CD14-positive monocyte (primary cell): ENCODE measurements around the gene TALDO1. TPM values are rescaled to one million over a fixed set of nuclear protein-coding genes. Genes with fewer than 3 reads are reported as not detected.

Source experiments
- DNase-seq, 3 donors: peaks; one replicate each; pipeline ENCODE4 v3.0.0-alpha.2; 2011 to 2022
- H2AFZ ChIP-seq: 2 replicates; pipeline ENCODE4 v1.6.0; 2012; ENCODE audit warnings: mild to moderate bottlenecking, low read depth, low read length, inconsistent platforms; ENCODE audit not compliant: insufficient read depth, poor library complexity, severe bottlenecking
- H3K27ac ChIP-seq, 2 donors: 1 replicate in 1 of 2; 2 replicates in 1 of 2; pipeline ENCODE4 v1.5.1; 2012 to 2013; ENCODE audit warnings: low read length in 2 of 2, control low read depth in 1 of 2, inconsistent platforms in 1 of 2, low read depth in 1 of 2, mild to moderate bottlenecking in 1 of 2
- H3K27me3 ChIP-seq, 2 donors: one replicate each; pipeline versions ENCODE4 v1.6.0 to v1.6.1; 2011 to 2013; ENCODE audit warnings: low read length in 2 of 2; ENCODE audit not compliant: control insufficient read depth in 2 of 2, insufficient read depth in 2 of 2
- H3K36me3 ChIP-seq, 2 donors: replicated peaks in 1 of 2; 1 replicate in 1 of 2; 2 replicates in 1 of 2; pipeline versions ENCODE4 v1.5.1 to v1.6.1; 2012 to 2013; ENCODE audit warnings: low read length in 2 of 2, control low read depth in 1 of 2, inconsistent platforms in 1 of 2, mild to moderate bottlenecking in 1 of 2; ENCODE audit not compliant: insufficient read depth in 2 of 2, control insufficient read depth in 1 of 2
- H3K4me1 ChIP-seq, 2 donors: 1 replicate in 1 of 2; 2 replicates in 1 of 2; pipeline versions ENCODE4 v1.5.1 to v1.6.1; 2012 to 2013; ENCODE audit warnings: low read length in 2 of 2, control low read depth in 1 of 2, inconsistent platforms in 1 of 2, mild to moderate bottlenecking in 1 of 2, moderate library complexity in 1 of 2; ENCODE audit not compliant: insufficient read depth in 2 of 2, control insufficient read depth in 1 of 2
- H3K4me2 ChIP-seq: replicated peaks from 2 replicates; pipeline ENCODE3; 2012; ENCODE audit warnings: low read length, moderate library complexity, mild to moderate bottlenecking; ENCODE audit not compliant: poor library complexity, severe bottlenecking; ENCODE audit errors: extremely low read depth
- H3K4me3 ChIP-seq, 3 experiments: fragments of 200-600 bp in 1 of 3; sonication (generic) in 1 of 3; replicated peaks in 1 of 3; 1 replicate in 2 of 3; 2 replicates in 1 of 3; pipeline ENCODE4 v1.5.1; 2011 to 2013; ENCODE audit warnings: low read length in 3 of 3, mild to moderate bottlenecking in 3 of 3, control low read depth in 2 of 3, low read depth in 2 of 3, inconsistent platforms in 1 of 3, moderate library complexity in 1 of 3
- H3K79me2 ChIP-seq: 2 replicates; pipeline ENCODE4 v1.6.0; 2012; ENCODE audit warnings: mild to moderate bottlenecking, control low read depth, inconsistent platforms, low read length, moderate library complexity; ENCODE audit not compliant: insufficient read depth
- H3K9ac ChIP-seq: 2 replicates; pipeline ENCODE4 v1.6.0; 2017; ENCODE audit warnings: low read length, mild to moderate bottlenecking; ENCODE audit not compliant: insufficient read depth, poor library complexity, severe bottlenecking
- H3K9me3 ChIP-seq, 2 donors: replicated peaks in 1 of 2; 1 replicate in 1 of 2; 2 replicates in 1 of 2; pipeline versions ENCODE4 v1.5.1 to v1.6.1; 2012 to 2013; ENCODE audit warnings: low read length in 2 of 2, control low read depth in 1 of 2; ENCODE audit not compliant: control insufficient read depth in 1 of 2, insufficient read depth in 1 of 2
- H4K20me1 ChIP-seq: 2 replicates; pipeline ENCODE4 v1.6.0; 2012; ENCODE audit warnings: mild to moderate bottlenecking, low read length, control low read depth, moderate library complexity; ENCODE audit not compliant: insufficient read depth
- H3K27ac Mint-ChIP-seq, 7 donors: one replicate each; pipeline ENCODE4 v1.8.0; 2020; ENCODE audit warnings: mild to moderate bottlenecking in 7 of 7, mixed read lengths in 7 of 7, moderate library complexity in 6 of 7, inconsistent platforms in 2 of 7
- H3K27me3 Mint-ChIP-seq, 3 donors: one replicate each; pipeline ENCODE4 v1.8.0; 2021 to 2022; ENCODE audit warnings: low read depth in 3 of 3, mild to moderate bottlenecking in 3 of 3, mixed read lengths in 3 of 3, moderate library complexity in 3 of 3, inconsistent platforms in 1 of 3
- H3K36me3 Mint-ChIP-seq, 2 donors: one replicate each; pipeline ENCODE4 v1.8.0; 2020; ENCODE audit warnings: mixed read lengths in 2 of 2, inconsistent platforms in 1 of 2, mild to moderate bottlenecking in 1 of 2
- H3K4me1 Mint-ChIP-seq: one replicate; pipeline ENCODE4 v1.8.0; 2020; ENCODE audit warnings: mild to moderate bottlenecking, mixed read lengths
- H3K4me3 Mint-ChIP-seq, 2 donors: one replicate each; pipeline ENCODE4 v1.8.0; 2020; ENCODE audit warnings: mild to moderate bottlenecking in 2 of 2, mixed read lengths in 2 of 2, moderate library complexity in 1 of 2
- H3K9me3 Mint-ChIP-seq, 7 donors: one replicate each; pipeline ENCODE4 v1.8.0; 2020 to 2022; ENCODE audit warnings: mixed read lengths in 7 of 7, mild to moderate bottlenecking in 6 of 7, moderate library complexity in 6 of 7, inconsistent platforms in 2 of 7
- WGBS: methylation state at CpG from one replicate; pipeline ENCODE4 v1.1.5; 2013; ENCODE audit warnings: missing lambda C conversion rate; ENCODE audit not compliant: insufficient coverage; 5-methylcytosine and 5-hydroxymethylcytosine counted together
- intact Hi-C, 2 donors: fragments of 100-400 bp; cut with micrococcal nuclease; formaldehyde crosslinking; loops; one replicate each; pipeline versions ENCODE4 v1.15.0 to v1.15.1; 2023
- polyA plus RNA-seq, 3 donors: library from polyadenylated mRNA; depleted of rRNA in 1 of 3; unstranded in 2 of 3; stranded (reverse) in 1 of 3; fragments of 300-500 nt in 2 of 3; fragments of >200 nt in 1 of 3; fragmentation: Illumina TruSeq in 2 of 3; gene quantifications; 1 replicate in 2 of 3; 2 replicates in 1 of 3; pipeline ENCODE4 v1.2.3, GENCODE V29; 2012 to 2021
- TF ChIP-seq, protein P1 (sequence below): fragments of 200-600 bp; IDR thresholded peaks from one replicate; pipeline ENCODE4 v1.8.0; 2022; ENCODE audit warnings: antibody characterized with exemption, mild to moderate bottlenecking

The TALDO1 gene
- polyA plus RNA-seq, 3 donors = 502 to 1,249 (median 1,224) TPM

DNA sequence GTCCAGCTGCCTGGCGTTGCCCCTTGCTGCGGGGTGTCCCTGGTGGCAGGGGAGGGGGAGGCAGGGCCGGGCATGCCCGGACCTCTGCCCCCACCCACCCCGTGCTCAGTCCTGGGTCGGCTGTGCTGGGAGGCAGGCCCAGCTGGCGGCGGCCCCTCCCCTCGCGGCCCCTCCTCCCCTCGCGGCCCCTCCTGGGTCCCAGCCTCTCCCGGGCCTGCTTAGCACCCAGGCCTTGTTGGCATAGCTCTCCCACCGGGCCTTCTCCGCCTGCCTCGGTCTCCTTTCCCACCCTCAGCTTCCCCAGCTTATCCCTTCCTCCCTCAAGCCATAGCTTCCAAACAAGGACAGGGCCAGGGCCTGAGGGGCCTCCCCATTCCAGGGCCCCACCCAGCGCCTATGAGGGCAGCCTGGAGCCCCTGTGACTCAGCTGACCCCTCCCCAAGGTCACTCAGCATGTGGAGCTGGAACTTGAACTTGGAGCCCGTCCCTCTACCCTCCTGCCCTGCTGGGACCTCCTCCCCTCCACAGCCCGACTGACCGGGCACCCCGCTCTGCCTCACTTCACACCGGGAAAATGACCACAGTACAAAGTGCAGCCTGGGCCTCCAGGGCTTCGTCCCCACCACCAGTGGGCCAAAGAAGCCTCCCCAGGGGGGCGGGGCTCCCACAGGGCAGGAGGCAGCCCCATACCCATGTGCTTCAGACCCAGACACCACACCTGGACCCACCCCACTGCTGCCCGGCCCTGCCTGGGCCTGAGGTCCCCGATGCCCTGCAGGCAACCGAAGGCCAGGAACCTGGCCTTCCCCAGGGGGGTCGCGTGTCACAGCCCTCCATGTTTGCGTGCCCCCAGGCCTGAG, 40.1 kb upstream of the TALDO1 start:
- peaks cover 16 to 26% of the 10 kb centered on the region in 2 donors for H3K4me1 ChIP-seq
- no peak overlapping the region for H3K4me2 ChIP-seq
- H3K9ac ChIP-seq = no peak overlapping the region
- no peak overlapping the region for H2AFZ ChIP-seq
- H3K4me3 Mint-ChIP-seq = peak overlapping the region in 1 of 2 donors; percentile 67
- H3K27ac ChIP-seq = no peak overlapping the region
- TF ChIP-seq, protein P1, sequence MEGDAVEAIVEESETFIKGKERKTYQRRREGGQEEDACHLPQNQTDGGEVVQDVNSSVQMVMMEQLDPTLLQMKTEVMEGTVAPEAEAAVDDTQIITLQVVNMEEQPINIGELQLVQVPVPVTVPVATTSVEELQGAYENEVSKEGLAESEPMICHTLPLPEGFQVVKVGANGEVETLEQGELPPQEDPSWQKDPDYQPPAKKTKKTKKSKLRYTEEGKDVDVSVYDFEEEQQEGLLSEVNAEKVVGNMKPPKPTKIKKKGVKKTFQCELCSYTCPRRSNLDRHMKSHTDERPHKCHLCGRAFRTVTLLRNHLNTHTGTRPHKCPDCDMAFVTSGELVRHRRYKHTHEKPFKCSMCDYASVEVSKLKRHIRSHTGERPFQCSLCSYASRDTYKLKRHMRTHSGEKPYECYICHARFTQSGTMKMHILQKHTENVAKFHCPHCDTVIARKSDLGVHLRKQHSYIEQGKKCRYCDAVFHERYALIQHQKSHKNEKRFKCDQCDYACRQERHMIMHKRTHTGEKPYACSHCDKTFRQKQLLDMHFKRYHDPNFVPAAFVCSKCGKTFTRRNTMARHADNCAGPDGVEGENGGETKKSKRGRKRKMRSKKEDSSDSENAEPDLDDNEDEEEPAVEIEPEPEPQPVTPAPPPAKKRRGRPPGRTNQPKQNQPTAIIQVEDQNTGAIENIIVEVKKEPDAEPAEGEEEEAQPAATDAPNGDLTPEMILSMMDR = no peak
- H4K20me1 ChIP-seq = peaks cover 22% of the 10 kb centered on the region
- peaks cover 11 to 21% of the 10 kb centered on the region in 2 donors for H3K36me3 Mint-ChIP-seq
- WGBS = 70% methylated on average over 25 of the region's 30 CpGs
- H3K36me3 ChIP-seq = peaks cover 1 to 13% of the 10 kb centered on the region in 2 donors
- H3K27me3 ChIP-seq = peaks cover 8 to 58% of the 10 kb centered on the region in 2 donors
- no peaks in the 10 kb centered on the region for H3K79me2 ChIP-seq
- H3K27me3 Mint-ChIP-seq = peaks cover 41 to 65% (median 43%) of the 10 kb centered on the region in 3 donors
- no peak overlapping the region for H3K4me3 ChIP-seq
- H3K9me3 Mint-ChIP-seq = peaks cover 0 to 4% (median 1%) of the 10 kb centered on the region in 7 donors
- peaks cover 20% of the 10 kb centered on the region for H3K4me1 Mint-ChIP-seq
- peak in 1 of 3 donors; percentile 2 for DNase-seq
- H3K9me3 ChIP-seq = peaks cover 0 to 3% of the 10 kb centered on the region in 2 donors
- no peak overlapping the region for H3K27ac Mint-ChIP-seq
- intact Hi-C loops = no loop called here

DNA sequence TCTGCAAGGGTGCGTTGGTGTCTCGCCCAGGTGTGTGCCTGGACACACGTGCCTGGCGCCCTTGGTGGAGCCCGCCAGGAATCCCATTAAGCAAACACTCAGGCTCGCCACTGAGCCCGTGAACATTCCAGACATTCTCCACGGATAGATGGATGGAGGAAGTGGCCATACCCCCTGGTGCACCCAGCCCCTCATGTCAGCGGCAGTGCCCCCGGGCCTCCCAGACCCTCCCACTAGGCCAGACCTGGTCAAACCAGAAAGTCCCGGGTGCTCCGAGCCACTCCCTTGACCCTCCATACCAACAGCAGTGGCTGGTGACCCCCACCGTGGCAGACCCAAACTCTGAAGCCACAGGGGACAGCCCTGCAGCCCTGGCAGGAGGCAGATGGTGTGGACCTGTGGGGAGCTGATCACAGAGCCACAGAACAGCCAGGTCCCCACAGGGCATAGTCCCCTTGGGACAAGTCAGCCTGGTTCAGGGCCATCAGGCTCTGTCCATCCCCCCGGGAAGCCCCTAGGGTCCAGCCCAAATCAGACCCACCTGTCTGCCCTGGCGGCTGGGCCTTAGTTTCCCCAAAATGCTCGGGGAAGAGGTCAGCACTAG, 39.3 kb upstream of the TALDO1 start:
- H3K4me3 Mint-ChIP-seq = no peak overlapping the region
- H4K20me1 ChIP-seq = peaks cover 21% of the 10 kb centered on the region
- H3K79me2 ChIP-seq = no peaks in the 10 kb centered on the region
- H3K4me2 ChIP-seq = no peak overlapping the region
- H3K9me3 ChIP-seq = peaks cover 0 to 3% of the 10 kb centered on the region in 2 donors
- no peak overlapping the region for H2AFZ ChIP-seq
- peaks cover 10 to 19% of the 10 kb centered on the region in 2 donors for H3K4me1 ChIP-seq
- peaks cover 14% of the 10 kb centered on the region for H3K4me1 Mint-ChIP-seq
- peaks cover 8 to 17% of the 10 kb centered on the region in 2 donors for H3K36me3 Mint-ChIP-seq
- H3K27me3 Mint-ChIP-seq = peaks cover 41 to 71% (median 43%) of the 10 kb centered on the region in 3 donors
- no peak overlapping the region for H3K4me3 ChIP-seq
- H3K36me3 ChIP-seq = peaks cover 0 to 8% of the 10 kb centered on the region in 2 donors
- H3K9ac ChIP-seq = no peak overlapping the region
- peaks cover 0 to 4% (median 1%) of the 10 kb centered on the region in 7 donors for H3K9me3 Mint-ChIP-seq
- WGBS = 90% methylated on average over 10 of the region's 16 CpGs
- peaks cover 8 to 58% of the 10 kb centered on the region in 2 donors for H3K27me3 ChIP-seq
- intact Hi-C loops = no loop called here
- H3K27ac ChIP-seq = no peak overlapping the region
- no peak for DNase-seq
- TF ChIP-seq, protein P1 = no peak
- no peak overlapping the region for H3K27ac Mint-ChIP-seq
